H1 (cell line): ENCODE data around the gene ASTN2. TPM values are rescaled to one million over a fixed set of nuclear protein-coding genes. Genes with fewer than 3 reads are reported as not detected.

ENCODE experiments used
- CTCF ChIA-PET: fragments of 300-600 bp; sonication (Branson Sonifier 250); formaldehyde crosslinking; loops from one replicate; lab custom pipeline; 2021; ENCODE audit not compliant: partially characterized antibody; lab: Charles Lee
- POLR2A ChIA-PET: fragments of 300-600 bp; sonication (Branson Sonifier 250); formaldehyde crosslinking; loops from one replicate; lab custom pipeline; 2021; ENCODE audit warnings: inconsistent platforms; ENCODE audit not compliant: partially characterized antibody; lab: Charles Lee
- DNase-seq, 2 experiments: peaks; one replicate each; pipeline versions ENCODE4 v3.0.0 to v3.0.0-alpha.2; 2010 to 2022; ENCODE audit warnings: low spot score in 2 of 2, low read depth in 1 of 2, mixed read lengths in 1 of 2
- FAIRE-seq: peaks from 2 replicates; lab custom pipeline; 2011; peaks lifted over from hg19 to GRCh38; lab: Jason Lieb, UNC
- H2AFZ ChIP-seq: 2 replicates; pipeline ENCODE4 v1.8.1; 2012; ENCODE audit warnings: low read length, inconsistent platforms
- H2AK5ac ChIP-seq: 2 replicates; pipeline ENCODE4 v1.6.1; 2013; ENCODE audit warnings: low read depth, low read length
- H2BK120ac ChIP-seq: replicated peaks from 2 replicates; pipeline ENCODE3; 2013; ENCODE audit warnings: low read depth, low read length, inconsistent platforms
- H2BK12ac ChIP-seq: 2 replicates; pipeline ENCODE4 v1.6.1; 2013; ENCODE audit warnings: low read depth, low read length
- H2BK15ac ChIP-seq: 2 replicates; pipeline ENCODE4 v1.6.1; 2013; ENCODE audit warnings: low read length
- H2BK20ac ChIP-seq: 2 replicates; pipeline ENCODE4 v1.6.1; 2013; ENCODE audit warnings: low read length
- H2BK5ac ChIP-seq: 2 replicates; pipeline ENCODE4 v1.6.1; 2013; ENCODE audit warnings: low read depth, low read length
- H3K14ac ChIP-seq: 2 replicates; pipeline ENCODE4 v1.6.1; 2013; ENCODE audit warnings: inconsistent platforms; ENCODE audit not compliant: insufficient read length
- H3K18ac ChIP-seq: 2 replicates; pipeline ENCODE4 v1.6.1; 2013; ENCODE audit warnings: low read length; ENCODE audit errors: extremely low read depth
- H3K23ac ChIP-seq: 2 replicates; pipeline ENCODE4 v1.6.1; 2013; ENCODE audit warnings: inconsistent platforms; ENCODE audit not compliant: insufficient read length
- H3K23me2 ChIP-seq: 2 replicates; pipeline ENCODE4 v1.6.1; 2013; ENCODE audit warnings: low read depth, low read length
- H3K27ac ChIP-seq: 2 replicates; pipeline ENCODE4 v1.6.1; 2011; ENCODE audit warnings: low read depth, low read length, inconsistent platforms
- H3K27me3 ChIP-seq, 4 experiments: replicated peaks in 1 of 4; 1 replicate in 1 of 4; 2 replicates in 3 of 4; pipeline versions ENCODE4 v1.6.1 to v1.8.1; 2011 to 2013; ENCODE audit warnings: low read length in 3 of 4, mild to moderate bottlenecking in 3 of 4, inconsistent platforms in 2 of 4, mixed read lengths in 2 of 4, moderate library complexity in 1 of 4; ENCODE audit not compliant: control insufficient read depth in 3 of 4, insufficient read depth in 3 of 4; ENCODE audit errors: extremely low read depth in 1 of 4
- H3K36me3 ChIP-seq, 4 experiments: 2 replicates each; pipeline versions ENCODE4 v1.6.1 to v1.8.1; 2011 to 2013; ENCODE audit warnings: mild to moderate bottlenecking in 4 of 4, low read length in 3 of 4, moderate library complexity in 2 of 4, control low read depth in 1 of 4, inconsistent platforms in 1 of 4; ENCODE audit not compliant: insufficient read depth in 4 of 4, control insufficient read depth in 2 of 4
- H3K4ac ChIP-seq: replicated peaks from 2 replicates; pipeline ENCODE3; 2013; ENCODE audit warnings: low read length, low read depth, mixed read lengths, inconsistent platforms; ENCODE audit not compliant: insufficient read length
- H3K4me1 ChIP-seq, 4 experiments: replicated peaks in 1 of 4; 1 replicate in 1 of 4; 2 replicates in 3 of 4; pipeline versions ENCODE4 v1.6.1 to v1.8.1; 2011 to 2013; ENCODE audit warnings: low read length in 3 of 4, inconsistent platforms in 2 of 4, mixed read lengths in 1 of 4; ENCODE audit not compliant: insufficient read depth in 4 of 4, control insufficient read depth in 3 of 4
- H3K4me2 ChIP-seq, 2 experiments: 2 replicates each; pipeline versions ENCODE4 v1.6.1 to v1.8.1; 2011 to 2013; ENCODE audit warnings: low read depth in 2 of 2, low read length in 2 of 2, control low read depth in 1 of 2, inconsistent platforms in 1 of 2, mild to moderate bottlenecking in 1 of 2; ENCODE audit not compliant: insufficient read depth in 1 of 2
- H3K4me3 ChIP-seq, 4 experiments: fragments of 200-600, 300-600 bp in 1 of 4; sonication (generic), shearing (Covaris generic), sonication (Bioruptor Twin) in 1 of 4; 2 replicates each; pipeline versions ENCODE4 v1.5.1 to v1.8.1; 2011 to 2016; ENCODE audit warnings: low read length in 4 of 4, low read depth in 3 of 4, control low read depth in 2 of 4, inconsistent platforms in 2 of 4, mild to moderate bottlenecking in 2 of 4, mixed read lengths in 1 of 4, moderate library complexity in 1 of 4; ENCODE audit not compliant: insufficient read depth in 2 of 4; ENCODE audit errors: extremely low read depth in 1 of 4
- H3K56ac ChIP-seq: replicated peaks from 2 replicates; pipeline ENCODE3; 2013; ENCODE audit warnings: low read depth, mild to moderate bottlenecking, mixed read lengths, low read length, inconsistent platforms; ENCODE audit not compliant: insufficient read length
- H3K79me1 ChIP-seq: 2 replicates; pipeline ENCODE4 v1.6.1; 2013; ENCODE audit warnings: low read depth, low read length, control low read depth
- H3K79me2 ChIP-seq, 2 experiments: 2 replicates each; pipeline versions ENCODE4 v1.6.1 to v1.8.1; 2012 to 2013; ENCODE audit warnings: low read length in 2 of 2, mild to moderate bottlenecking in 2 of 2, inconsistent platforms in 1 of 2; ENCODE audit not compliant: insufficient read depth in 2 of 2, control insufficient read depth in 1 of 2
- H3K9ac ChIP-seq, 4 experiments: replicated peaks in 1 of 4; 1 replicate in 1 of 4; 2 replicates in 3 of 4; pipeline versions ENCODE4 v1.6.1 to v1.8.1; 2011 to 2013; ENCODE audit warnings: low read depth in 3 of 4, low read length in 3 of 4, control low read depth in 2 of 4, mild to moderate bottlenecking in 2 of 4, moderate library complexity in 2 of 4, inconsistent platforms in 1 of 4; ENCODE audit errors: extremely low read depth in 1 of 4
- H3K9me3 ChIP-seq, 2 experiments: 2 replicates each; pipeline versions ENCODE4 v1.6.1 to v1.8.1; 2012 to 2013; ENCODE audit warnings: mild to moderate bottlenecking in 2 of 2, moderate library complexity in 2 of 2, control low read depth in 1 of 2, inconsistent platforms in 1 of 2, low read depth in 1 of 2, low read length in 1 of 2, mixed read lengths in 1 of 2; ENCODE audit not compliant: insufficient read depth in 2 of 2
- H4K20me1 ChIP-seq, 2 experiments: replicated peaks in 1 of 2; 2 replicates each; pipeline versions ENCODE3 to v1.8.1; 2011 to 2013; ENCODE audit warnings: inconsistent platforms in 2 of 2, low read length in 2 of 2, mild to moderate bottlenecking in 1 of 2; ENCODE audit not compliant: insufficient read depth in 2 of 2, control insufficient read depth in 1 of 2
- H4K5ac ChIP-seq: 2 replicates; pipeline ENCODE4 v1.6.1; 2013; ENCODE audit warnings: low read length, low read depth, mixed read lengths, inconsistent platforms; ENCODE audit not compliant: insufficient read length
- H4K8ac ChIP-seq: 2 replicates; pipeline ENCODE4 v1.8.0; 2013; ENCODE audit warnings: mild to moderate bottlenecking, moderate library complexity, low read length, inconsistent platforms; ENCODE audit not compliant: insufficient read depth; ENCODE audit errors: extremely low read depth
- H4K91ac ChIP-seq: replicated peaks from 2 replicates; pipeline ENCODE3; 2013; ENCODE audit warnings: low read length, mixed read lengths, inconsistent platforms; ENCODE audit not compliant: insufficient read length
- CEBPB ChIP-seq: IDR thresholded peaks from 2 replicates; pipeline ENCODE4 v1.6.1; 2012; ENCODE audit warnings: low read depth, low read length
- CHD2 ChIP-seq: IDR thresholded peaks from 2 replicates; pipeline ENCODE4 v1.6.1; 2012; ENCODE audit warnings: low read length, improper control_type of control experiment
- CREB1 ChIP-seq: IDR thresholded peaks from 2 replicates; pipeline ENCODE4 v1.6.1; 2012; ENCODE audit warnings: inconsistent platforms
- EZH2 ChIP-seq: fragments of 200-600 bp; sonication (generic); IDR thresholded peaks from 2 replicates; pipeline ENCODE4 v1.7.1; 2012; ENCODE audit warnings: low read depth, mild to moderate bottlenecking, moderate library complexity, low read length, inconsistent platforms; ENCODE audit not compliant: severe bottlenecking
- GABPA ChIP-seq: IDR thresholded peaks from 2 replicates; pipeline ENCODE4 v1.6.1; 2011; ENCODE audit warnings: mild to moderate bottlenecking, low read length, moderate library complexity, borderline replicate concordance; ENCODE audit not compliant: insufficient read depth
- JUN ChIP-seq: IDR thresholded peaks from 2 replicates; pipeline ENCODE4 v1.6.1; 2011; ENCODE audit warnings: low read depth, mild to moderate bottlenecking, improper control_type of control experiment, low read length
- KDM5A ChIP-seq: fragments of 200-600 bp; IDR thresholded peaks from 2 replicates; pipeline ENCODE4 v1.7.1; 2012; ENCODE audit warnings: mild to moderate bottlenecking, low read length, inconsistent platforms, mixed read lengths
- NRF1 ChIP-seq: IDR thresholded peaks from 2 replicates; pipeline ENCODE4 v1.6.1; 2011; ENCODE audit warnings: mild to moderate bottlenecking, low read depth, low read length, improper control_type of control experiment
- PHF8 ChIP-seq: fragments of 200-600 bp; sonication (generic); conservative IDR thresholded peaks from 2 replicates; pipeline ENCODE4 v1.7.1; 2012; ENCODE audit warnings: low read depth, mild to moderate bottlenecking, inconsistent platforms, low read length, moderate library complexity
- POLR2AphosphoS5 ChIP-seq: IDR thresholded peaks from 2 replicates; pipeline ENCODE4 v1.6.1; 2011; ENCODE audit warnings: low read depth, low read length
- RXRA ChIP-seq: IDR thresholded peaks from 2 replicates; pipeline ENCODE4 v1.6.1; 2011; ENCODE audit warnings: low read depth, mild to moderate bottlenecking, low read length, moderate library complexity; ENCODE audit not compliant: insufficient read depth
- SIX5 ChIP-seq: IDR thresholded peaks from 2 replicates; pipeline ENCODE4 v1.6.1; 2011; ENCODE audit warnings: mild to moderate bottlenecking, low read depth, low read length
- SP2 ChIP-seq: IDR thresholded peaks from 2 replicates; pipeline ENCODE4 v1.6.1; 2012; ENCODE audit warnings: mild to moderate bottlenecking, low read length, inconsistent platforms
- SUZ12 ChIP-seq: fragments of 200-600 bp; sonication (generic); IDR thresholded peaks from 2 replicates; pipeline ENCODE4 v1.6.1; 2012; ENCODE audit warnings: mild to moderate bottlenecking, inconsistent platforms, low read length, moderate library complexity, mixed read lengths
- TBP ChIP-seq: IDR thresholded peaks from 2 replicates; pipeline ENCODE4 v1.6.1; 2011; ENCODE audit warnings: low read depth, low read length, improper control_type of control experiment
- TEAD4 ChIP-seq: IDR thresholded peaks from 2 replicates; pipeline ENCODE4 v1.6.1; 2012; ENCODE audit warnings: low read depth, low read length, inconsistent platforms, mixed read lengths
- ZNF274 ChIP-seq: IDR thresholded peaks from 2 replicates; pipeline ENCODE4 v1.7.0; 2012; ENCODE audit warnings: low read length, borderline replicate concordance; ENCODE audit errors: extremely low read depth
- WGBS, 2 experiments: shearing (Covaris generic) in 1 of 2; methylation state at CpG; one replicate each; pipeline versions ENCODE4 v1.1.6 to v1.1.7; 2013 to 2015; ENCODE audit warnings: low lambda C conversion rate in 2 of 2, mixed read lengths in 2 of 2, inconsistent platforms in 1 of 2, low coverage in 1 of 2, missing lambda C conversion rate in 1 of 2; ENCODE audit not compliant: insufficient replicate concordance in 2 of 2, insufficient coverage in 1 of 2, insufficient read length in 1 of 2; ENCODE audit errors: extremely low coverage in 1 of 2, missing lambda C conversion rate in 1 of 2; 5-methylcytosine and 5-hydroxymethylcytosine counted together
- polyA plus RNA-seq, 7 experiments: library from polyadenylated mRNA; depleted of rRNA in 3 of 7; stranded (reverse) in 5 of 7; unstranded in 2 of 7; fragments of >200 nt in 5 of 7; fragments of 200-250 nt in 2 of 7; gene quantifications; 1 replicate in 5 of 7; 2 replicates in 1 of 7; 4 replicates in 1 of 7; pipeline versions ENCODE4 v1.2.1 to v1.2.3, GENCODE V29; 2011 to 2013; ENCODE audit warnings: missing spikeins in 2 of 7, mixed read lengths in 2 of 7
- total RNA-seq: library from RNA; stranded (reverse); fragmentation: NEBNext Ultra II Directional; extraction: Animal tissue kit (Norgen Biotek cat#: 25700); gene quantifications from 2 replicates; pipeline ENCODE4 v1.2.1, GENCODE V29; 2021

The ASTN2 gene
- total and polyA plus RNA-seq, 2 of the 8 experiments (the other 6 are each of a cell fraction or from before 2014, with no cell fraction given) = 8.2 to 13.7 TPM

GRCh38 chr9:116647515-116647809, 767.4 kb downstream of the ASTN2 start:
- Histone ChIP-seq H3K56ac (no peak overlapping the region), H3K4me3 (no peak overlapping the region), H4K5ac (no peak overlapping the region), H2BK15ac (no peak overlapping the region), H4K8ac (no peak overlapping the region), H2BK120ac (no peak overlapping the region), H3K18ac (no peak overlapping the region), H3K4me2 (no peak overlapping the region), H2AFZ (no peak overlapping the region), H3K9ac (no peak overlapping the region), H3K23ac (no peak overlapping the region), H3K9me3 (no peaks in the 10 kb centered on the region), H3K27ac (no peak overlapping the region), H2BK20ac (no peak overlapping the region), H2BK5ac (no peak overlapping the region), H2BK12ac (no peak overlapping the region), H3K23me2 (no peaks in the 10 kb centered on the region), H3K79me1 (no peaks in the 10 kb centered on the region), H3K27me3 (no peaks in the 10 kb centered on the region), H3K4ac (no peak overlapping the region), H4K20me1 (no peaks in the 10 kb centered on the region), H3K79me2 (no peaks in the 10 kb centered on the region), H4K91ac (no peak overlapping the region), H3K14ac (no peak overlapping the region), H3K4me1 (no peaks in the 10 kb centered on the region), H2AK5ac (no peak overlapping the region), H3K36me3 (no peaks in the 10 kb centered on the region)
- WGBS, 2 experiments = 91% methylated on average over 4 of the region's 4 CpGs; no CpG with 5 or more reads in 1 of the 2 experiments
- POLR2A ChIA-PET = no interaction called here
- CTCF ChIA-PET = interaction anchor here (0.8 to 3.8 kb wide), 19 partner anchors 10 to 1055 kb away, joined by 3 to 66 read pairs (median 4); no protein-coding TSS in a partner anchor
- DNase-seq (no peak), FAIRE-seq (no peak)
- TF ChIP-seq PHF8 (no peak), POLR2AphosphoS5 (no peak), CHD2 (no peak), SIX5 (no peak), EZH2 (no peak), CEBPB (no peak), JUN (no peak), SUZ12 (no peak), TBP (no peak), RXRA (no peak), KDM5A (no peak), ZNF274 (no peak), CREB1 (no peak), NRF1 (no peak), GABPA (no peak), TEAD4 (no peak), SP2 (no peak)
